ENCODE measurements around the gene TDRD3.

TDRD3 gene

GRCh38 chr13:60617991-60618733, 221.1 kb downstream of the TDRD3 start:
- Histone ChIP-seq H3K27me3 (replicated peaks; ENCODE audit: control insufficient read depth, insufficient read depth, low read length) (no peaks in the 10 kb centered on the region; the same call in 1 of the 2 replicates), H3K4me3 (replicated peaks; ENCODE audit: low read depth, low read length) (no peak overlapping the region), H3K36me3 (ENCODE audit: control insufficient read depth, insufficient read depth, low read length) (no peaks in the 10 kb centered on the region)
- DNase-seq (ENCODE audit: extremely low read depth, insufficient read length): no peak
- TF ChIP-seq CTCF (IDR thresholded peaks at IDR 0.05; ENCODE audit: insufficient read depth, low read length, poor library complexity, severe bottlenecking): no peak

GRCh38 chr13:60619461-60619860, 222.4 kb downstream of the TDRD3 start:
- no peaks in the 10 kb centered on the region; the same call in 1 of the 2 replicates for H3K27me3 ChIP-seq (replicated peaks; ENCODE audit: control insufficient read depth, insufficient read depth, low read length)
- no peak for DNase-seq (ENCODE audit: extremely low read depth, insufficient read length)

GRCh38 chr13:60620611-60621395, 223.8 kb downstream of the TDRD3 start:
- TF ChIP-seq CTCF (IDR thresholded peaks at IDR 0.05; ENCODE audit: insufficient read depth, low read length, poor library complexity, severe bottlenecking): no peak
- DNase-seq (ENCODE audit: extremely low read depth, insufficient read length): no peak
- H3K4me3 ChIP-seq (replicated peaks; ENCODE audit: low read depth, low read length): no peak overlapping the region
- H3K27me3 ChIP-seq (replicated peaks; ENCODE audit: control insufficient read depth, insufficient read depth, low read length): no peaks in the 10 kb centered on the region; the same call in 1 of the 2 replicates
- H3K36me3 ChIP-seq (ENCODE audit: control insufficient read depth, insufficient read depth, low read length): no peaks in the 10 kb centered on the region

More at GRCh38 chr13:60619461-60619860, 222.4 kb downstream of the TDRD3 start:
- H3K36me3 ChIP-seq (ENCODE audit: control insufficient read depth, insufficient read depth, low read length): no peaks in the 10 kb centered on the region
- no peak for TF ChIP-seq CTCF (IDR thresholded peaks at IDR 0.05; ENCODE audit: insufficient read depth, low read length, poor library complexity, severe bottlenecking)
- no peak overlapping the region for H3K4me3 ChIP-seq (replicated peaks; ENCODE audit: low read depth, low read length)

- Histone ChIP-seq H3K4me3 (replicated peaks; ENCODE audit: low read depth, low read length) (no peak overlapping the region), H3K36me3 (ENCODE audit: control insufficient read depth, insufficient read depth, low read length) (no peaks in the 10 kb centered on the region), H3K27me3 (replicated peaks; ENCODE audit: control insufficient read depth, insufficient read depth, low read length) (no peaks in the 10 kb centered on the region; the same call in 1 of the 2 replicates)
- DNase-seq (ENCODE audit: extremely low read depth, insufficient read length): no peak
- no peak for TF ChIP-seq CTCF (IDR thresholded peaks at IDR 0.05; ENCODE audit: insufficient read depth, low read length, poor library complexity, severe bottlenecking)
Measured at GRCh38 chr13:60623151-60623550, 226.1 kb downstream of the TDRD3 start.

Data from GM06990 (cell line).